Midbrain (tissue), 1 donor: ENCODE results near the gene RNF144B.
"Not testable (repeated sequence)": the region's sequence is repeated elsewhere in the genome, so short reads cannot be mapped to it uniquely, and the experiment has no call there.

Experiments
- DNase-seq: peaks from one replicate; lab custom pipeline; 2025; lab: John Stamatoyannopoulos, UW

The RNF144B gene

DNA sequence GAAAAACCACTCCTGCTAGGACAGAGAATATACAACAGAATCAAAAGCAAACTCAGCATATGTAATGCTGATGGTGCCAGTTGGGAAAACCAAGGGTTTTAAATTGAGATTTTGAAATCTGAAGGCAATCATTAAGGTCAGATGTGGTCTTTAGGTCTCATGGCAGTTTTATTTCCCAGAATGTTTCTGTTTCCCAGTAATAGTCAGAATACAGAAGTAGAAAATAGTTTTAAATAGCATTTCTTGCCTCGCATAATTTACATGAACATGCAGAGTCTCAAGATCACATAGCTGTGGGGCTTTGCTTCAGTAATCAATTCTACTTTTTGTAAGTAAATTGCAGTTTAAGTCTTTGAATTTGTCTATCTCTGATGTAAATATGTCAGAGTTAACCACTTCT lies 58.1 kb downstream of the RNF144B start:
- no peak for DNase-seq

DNA sequence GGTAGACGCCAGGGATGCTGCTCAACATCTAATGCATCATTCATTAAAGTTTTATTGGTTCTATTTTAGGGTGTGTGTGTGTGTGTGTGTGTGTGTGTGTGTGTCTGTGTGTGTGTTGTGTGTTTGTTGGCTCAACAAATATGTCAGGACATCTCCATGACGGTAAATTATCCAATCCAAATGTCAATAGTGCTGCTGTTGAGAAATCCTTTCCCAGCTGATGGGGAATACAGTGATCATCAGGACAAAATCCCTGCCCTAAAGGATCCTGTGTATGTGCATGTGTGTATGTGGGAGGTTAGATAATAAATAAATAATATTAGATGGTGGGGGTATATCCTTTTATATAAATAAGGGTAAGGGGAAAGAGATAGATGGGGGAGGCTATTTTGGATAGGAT lies 59.6 kb downstream of the RNF144B start:
- no peak for DNase-seq

DNA sequence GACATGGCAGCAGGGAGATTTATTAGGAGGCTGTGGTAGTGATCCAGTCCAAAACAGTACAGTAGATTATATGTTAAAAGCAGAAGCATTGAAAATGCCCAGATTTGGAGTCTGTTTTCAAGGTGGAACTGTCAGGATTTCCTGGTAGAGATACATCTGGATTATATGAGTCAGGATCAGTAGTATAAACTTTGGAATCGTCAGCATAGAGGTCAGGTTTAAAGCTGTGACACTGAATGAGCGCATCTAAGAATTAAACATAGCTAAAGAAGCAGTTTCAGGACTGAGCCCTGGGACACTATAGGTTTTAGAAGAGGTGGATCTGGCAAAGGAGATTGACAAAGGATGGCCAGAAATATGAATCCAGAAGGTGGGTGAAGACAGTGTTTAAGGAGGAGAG lies 60.4 kb downstream of the RNF144B start:
- no peak for DNase-seq

DNA sequence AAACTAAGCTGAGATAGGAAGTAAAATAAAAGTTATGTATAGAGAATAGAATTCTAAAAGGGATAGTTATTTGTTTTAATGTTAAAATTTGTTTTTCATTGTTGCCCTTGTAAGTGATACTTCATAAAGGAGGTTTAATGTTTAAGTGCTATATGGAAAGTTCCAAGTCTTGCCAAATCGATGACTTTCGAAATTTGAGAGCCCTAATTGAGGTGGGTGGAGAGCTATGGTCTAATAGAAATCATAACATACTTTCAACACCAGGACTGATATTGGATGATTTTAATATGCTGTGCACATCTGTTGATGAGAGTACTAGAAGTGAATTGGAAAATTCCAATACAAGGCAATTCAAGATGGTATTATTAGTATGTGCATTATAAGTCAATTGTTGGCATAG lies 64.6 kb downstream of the RNF144B start:
- no peak for DNase-seq

DNA sequence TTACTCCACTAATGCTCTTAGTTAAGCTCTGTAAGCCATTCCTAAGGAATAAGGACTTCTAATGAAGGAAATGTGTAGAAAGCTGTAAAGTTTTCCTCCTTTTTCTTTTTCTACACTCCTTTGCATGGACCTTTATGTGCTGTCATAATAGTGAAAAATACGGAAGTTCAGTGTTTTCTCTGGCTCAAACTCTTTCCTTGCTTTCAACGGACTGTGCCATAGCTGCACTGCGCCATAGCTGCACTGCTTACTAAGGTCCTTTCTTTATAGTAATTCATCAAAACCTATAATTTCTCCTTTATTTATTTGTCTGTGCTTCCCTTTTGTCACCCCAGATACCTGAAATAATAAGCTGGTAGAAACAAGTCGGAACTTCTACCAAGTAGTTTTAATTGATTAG lies 67.3 kb downstream of the RNF144B start:
- no peak for DNase-seq

DNA sequence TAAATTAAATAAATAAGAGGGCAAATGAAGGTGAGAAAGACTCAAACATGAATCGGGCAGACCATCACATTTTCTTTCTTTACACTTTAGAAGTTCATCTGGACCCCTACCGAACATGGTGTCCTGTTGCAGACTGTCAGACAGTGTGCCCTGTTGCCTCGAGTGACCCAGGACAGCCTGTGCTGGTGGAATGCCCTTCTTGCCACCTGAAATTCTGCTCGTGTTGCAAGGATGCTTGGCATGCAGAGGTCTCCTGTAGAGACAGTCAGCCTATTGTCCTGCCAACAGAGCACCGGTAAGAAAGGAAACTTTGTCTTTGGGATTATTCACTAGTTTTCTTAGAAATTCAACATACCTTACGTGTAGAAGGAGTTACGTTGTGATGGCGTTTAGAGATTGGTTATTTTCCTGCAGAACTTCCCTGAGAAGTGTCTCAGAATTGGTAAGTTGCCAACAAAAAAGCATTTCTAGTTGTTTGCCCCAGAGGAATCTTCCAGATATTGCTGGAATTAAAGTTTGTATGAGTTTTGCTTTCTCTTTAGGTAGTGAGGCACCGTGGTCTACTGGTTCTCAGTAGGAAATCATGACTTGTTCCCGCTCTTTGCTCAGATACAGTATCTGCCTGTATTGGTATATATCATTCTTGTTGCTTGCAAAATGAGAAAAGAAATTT lies 70.1 kb downstream of the RNF144B start:
- no peak for DNase-seq

DNA sequence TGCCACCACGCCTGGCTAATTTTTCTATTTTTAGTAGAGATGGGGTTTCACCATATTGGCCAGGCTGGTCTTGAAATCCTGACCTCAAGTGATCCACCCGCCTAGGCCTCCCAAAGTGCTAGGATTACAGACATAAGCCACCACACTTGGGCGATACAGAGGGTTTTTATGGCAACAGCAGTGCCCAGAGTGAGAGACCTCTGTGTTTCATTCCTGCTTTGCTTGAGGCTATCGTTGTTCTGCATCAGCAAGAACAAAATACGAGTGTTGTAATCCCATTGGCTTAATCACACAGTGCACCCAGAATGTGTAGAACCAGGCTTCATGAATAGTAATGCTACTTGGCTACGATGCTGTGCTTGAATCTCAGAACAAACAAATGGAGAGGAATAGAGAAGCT lies 70.9 kb downstream of the RNF144B start:
- DNase-seq: not testable (repeated sequence)

DNA sequence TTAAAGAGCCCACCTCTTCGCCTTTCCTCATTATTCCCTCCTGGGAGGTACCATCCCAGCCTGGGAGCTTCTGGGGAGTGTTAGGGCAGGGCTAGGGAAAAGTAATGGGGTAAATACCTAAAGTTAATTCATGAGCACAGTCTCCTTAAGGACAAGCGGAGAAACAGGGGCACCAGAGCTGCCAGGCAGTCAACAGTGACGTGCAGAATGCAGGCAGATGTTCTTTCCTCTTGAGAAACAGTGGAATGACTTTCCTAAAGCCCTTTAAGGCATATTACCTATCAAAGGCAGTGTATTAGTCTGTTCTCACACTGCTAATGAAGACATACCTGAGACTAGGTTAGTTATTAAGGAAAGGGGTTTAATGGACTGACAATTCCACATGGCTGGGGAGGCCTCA lies 76.3 kb downstream of the RNF144B start:
- no peak for DNase-seq

DNA sequence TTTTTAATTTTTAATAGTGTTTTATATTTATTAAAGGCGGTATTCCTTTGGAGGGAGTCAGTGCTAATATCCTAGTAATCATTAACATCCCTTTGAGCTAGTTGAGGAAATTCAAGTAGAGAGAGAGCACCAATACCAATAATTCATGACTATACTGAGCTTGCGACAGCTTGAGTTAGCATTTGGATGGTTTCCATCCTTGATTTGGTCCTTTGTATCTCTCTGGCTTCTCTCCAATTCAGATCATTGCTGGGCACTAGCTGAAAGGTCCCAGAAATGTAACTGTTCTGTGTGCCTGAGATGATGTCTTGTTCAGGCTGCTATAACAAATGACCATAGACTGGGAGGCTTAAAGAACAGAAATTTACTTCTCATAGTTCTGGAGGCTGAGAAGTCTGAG lies 77.0 kb downstream of the RNF144B start:
- DNase-seq: no peak

DNA sequence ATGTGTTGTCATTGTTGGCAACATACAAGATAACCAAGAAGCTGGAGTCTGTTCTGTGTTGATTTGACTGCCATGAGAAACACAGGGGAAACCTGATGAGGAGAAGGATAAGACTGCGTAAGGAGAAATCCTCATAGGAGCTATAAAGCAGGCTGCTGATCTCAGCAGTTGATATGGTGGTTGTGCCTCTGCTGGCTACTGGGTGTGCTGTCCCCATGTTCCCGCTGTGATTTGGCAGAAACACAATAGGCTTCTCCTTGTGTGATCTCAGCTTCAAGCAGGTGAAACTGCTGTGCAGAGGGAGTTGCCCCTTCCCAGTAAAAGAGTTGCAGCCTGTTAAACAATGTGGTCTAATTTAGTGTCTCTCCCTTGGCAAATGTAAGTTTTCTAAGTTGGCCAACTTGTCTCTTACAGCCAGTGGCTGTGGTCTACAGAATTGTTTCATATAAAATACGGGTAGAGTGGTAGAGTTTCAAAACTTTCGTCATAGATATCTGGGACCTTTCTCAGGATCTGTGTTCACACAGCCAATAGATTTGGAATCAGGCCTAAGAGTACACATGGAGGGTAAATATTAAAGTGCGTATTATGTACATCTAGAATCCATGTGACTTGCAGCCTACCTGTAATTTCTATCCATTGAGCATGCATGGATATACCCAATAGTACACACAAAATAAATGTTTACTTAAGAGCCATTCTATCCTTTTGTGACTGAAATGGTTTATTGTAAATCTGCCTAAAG lies 78.4 kb downstream of the RNF144B start:
- no peak for DNase-seq

DNA sequence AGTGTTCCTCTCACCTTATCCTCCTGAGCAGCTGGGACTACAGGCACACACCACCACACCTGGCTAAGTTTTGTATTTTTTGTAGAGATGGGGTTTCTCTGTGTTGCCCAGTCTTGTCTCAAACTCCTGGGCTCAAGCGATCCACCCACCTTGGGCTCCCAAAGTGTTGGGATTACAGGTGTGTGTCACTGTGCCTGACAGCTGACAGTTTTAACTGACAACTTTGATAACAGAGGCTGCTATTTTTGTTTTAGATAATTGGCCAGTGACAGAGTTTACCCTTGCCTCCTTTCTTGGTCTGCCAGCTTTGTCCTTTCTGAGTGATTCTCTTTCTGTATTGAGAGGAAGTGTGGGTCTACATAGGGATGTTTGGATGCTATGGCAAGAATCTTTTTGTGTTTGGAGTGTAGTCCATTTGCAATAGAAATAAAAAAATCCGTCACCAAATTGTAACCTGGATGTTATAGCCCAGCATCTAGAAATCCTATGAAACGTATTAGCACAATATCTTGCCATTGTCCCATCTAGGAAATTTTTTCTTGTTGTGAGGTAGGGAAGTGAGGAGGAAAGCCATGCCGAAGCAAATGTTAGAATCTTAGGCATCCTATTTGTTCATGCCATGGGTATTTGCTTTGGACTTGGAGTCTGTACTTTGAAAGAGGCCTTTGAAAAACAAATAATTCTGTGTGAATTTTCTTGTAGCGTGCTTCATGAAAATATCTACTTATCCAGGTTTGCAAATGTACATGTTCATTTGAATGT lies 80.8 kb downstream of the RNF144B start:
- DNase-seq: no peak

DNA sequence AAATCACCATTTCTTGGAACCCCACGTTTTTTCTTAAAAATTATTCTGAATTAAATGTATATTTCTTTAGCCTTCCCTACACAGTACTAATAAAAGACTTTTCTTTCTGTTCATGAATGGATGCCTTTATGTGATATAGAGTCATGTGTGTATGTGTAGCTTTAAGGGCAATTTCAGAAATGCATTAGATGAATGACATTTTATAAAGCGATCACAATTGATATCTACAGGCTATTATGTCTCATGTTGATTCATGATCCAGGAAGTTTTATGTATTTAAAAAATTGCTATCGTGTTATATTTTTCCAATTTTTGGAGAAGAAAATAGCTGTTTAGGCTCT lies 81.3 kb downstream of the RNF144B start:
- no peak for DNase-seq

DNA sequence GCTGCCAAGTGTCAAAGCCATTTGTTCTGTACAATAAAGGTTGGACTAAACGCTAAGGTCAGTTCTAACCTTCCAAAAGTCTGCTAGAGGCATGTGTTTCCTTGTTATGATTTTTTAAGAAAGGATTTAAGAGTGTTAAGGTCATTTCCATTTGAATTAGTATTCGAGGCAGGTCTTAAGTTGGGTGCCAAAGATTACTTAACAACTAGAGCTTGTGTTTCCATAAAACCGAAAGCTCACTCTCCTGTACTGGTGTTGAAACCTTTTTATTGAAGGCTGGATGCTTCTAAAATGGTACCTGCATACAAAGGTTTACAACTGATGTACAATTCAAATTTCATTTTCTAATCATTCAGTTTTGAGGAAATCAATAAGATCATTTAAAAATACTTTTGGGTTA lies 82.4 kb downstream of the RNF144B start:
- DNase-seq: peak; percentile 18

DNA sequence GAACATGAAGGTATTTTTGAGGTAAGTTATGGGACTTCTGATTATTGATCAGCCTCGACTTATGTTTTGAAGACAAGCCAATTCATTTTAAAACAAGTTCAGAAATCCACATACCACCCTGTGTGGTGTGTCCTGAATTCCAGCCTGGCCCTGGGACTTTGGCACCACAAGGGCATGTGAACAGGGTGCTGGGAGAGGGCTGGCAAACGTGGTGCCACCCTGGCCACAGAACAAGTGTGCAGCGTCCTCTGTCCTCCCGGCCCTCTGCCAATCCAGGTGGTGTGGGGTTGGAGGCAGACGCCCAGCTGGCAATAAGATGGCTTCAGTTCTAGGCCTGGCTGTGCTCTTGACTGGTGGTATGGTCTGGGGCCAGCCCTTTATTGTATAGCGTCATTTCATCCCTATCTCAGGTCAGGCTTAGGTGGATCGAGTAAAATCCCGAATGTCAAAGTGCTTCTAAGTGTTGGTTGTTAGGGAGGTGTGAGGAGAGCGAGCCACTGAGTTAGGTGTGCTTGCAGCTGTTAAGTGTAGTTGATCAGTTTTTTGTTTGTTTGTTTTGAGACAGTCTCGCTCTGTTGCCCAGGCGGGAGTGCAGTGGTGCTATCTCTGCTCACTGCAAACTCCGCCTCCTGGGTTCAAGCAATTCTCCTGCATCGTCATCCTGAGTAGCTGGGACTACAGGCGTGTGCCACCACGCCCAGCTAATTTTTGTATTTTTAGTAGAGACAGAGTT lies 84.2 kb downstream of the RNF144B start:
- DNase-seq: no peak

DNA sequence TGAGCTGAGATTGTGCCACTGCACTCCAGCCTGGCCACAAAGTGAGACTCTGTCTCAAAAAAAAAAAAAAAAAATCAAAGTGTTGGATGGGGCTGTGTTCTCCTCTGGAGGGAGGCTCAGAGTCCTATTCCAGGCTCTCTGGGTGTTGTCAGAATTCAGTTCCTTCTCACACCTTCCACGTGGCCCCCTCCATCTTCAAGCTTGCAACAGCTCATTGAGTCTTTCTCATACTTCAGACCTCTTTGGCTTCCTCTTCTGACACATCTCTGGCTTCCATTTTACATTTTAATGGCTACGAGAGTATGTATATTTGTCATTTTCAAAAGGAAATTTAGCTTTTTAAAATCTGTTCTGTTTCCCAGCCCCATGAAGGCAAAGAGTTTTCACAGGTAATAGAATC lies 85.8 kb downstream of the RNF144B start:
- no peak for DNase-seq

DNA sequence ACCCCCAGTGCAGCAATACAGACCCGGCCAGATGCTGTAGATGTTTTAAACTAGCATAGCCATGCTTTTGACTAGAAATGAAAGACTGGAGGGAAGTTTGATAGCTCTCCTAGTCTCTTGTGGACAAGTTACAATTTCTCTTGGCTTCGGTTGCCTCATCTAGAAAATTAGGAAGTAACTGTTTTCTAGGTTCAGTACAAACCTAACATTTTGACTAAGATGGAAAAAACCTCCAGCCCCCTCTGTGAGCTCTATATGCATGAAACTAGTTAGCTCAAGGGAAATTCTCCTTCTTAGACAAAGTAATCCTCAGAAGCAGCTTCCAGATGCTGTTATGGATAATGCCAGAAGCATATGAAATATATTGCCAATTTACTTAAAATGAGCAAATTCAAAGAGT lies 86.6 kb downstream of the RNF144B start:
- no peak for DNase-seq

DNA sequence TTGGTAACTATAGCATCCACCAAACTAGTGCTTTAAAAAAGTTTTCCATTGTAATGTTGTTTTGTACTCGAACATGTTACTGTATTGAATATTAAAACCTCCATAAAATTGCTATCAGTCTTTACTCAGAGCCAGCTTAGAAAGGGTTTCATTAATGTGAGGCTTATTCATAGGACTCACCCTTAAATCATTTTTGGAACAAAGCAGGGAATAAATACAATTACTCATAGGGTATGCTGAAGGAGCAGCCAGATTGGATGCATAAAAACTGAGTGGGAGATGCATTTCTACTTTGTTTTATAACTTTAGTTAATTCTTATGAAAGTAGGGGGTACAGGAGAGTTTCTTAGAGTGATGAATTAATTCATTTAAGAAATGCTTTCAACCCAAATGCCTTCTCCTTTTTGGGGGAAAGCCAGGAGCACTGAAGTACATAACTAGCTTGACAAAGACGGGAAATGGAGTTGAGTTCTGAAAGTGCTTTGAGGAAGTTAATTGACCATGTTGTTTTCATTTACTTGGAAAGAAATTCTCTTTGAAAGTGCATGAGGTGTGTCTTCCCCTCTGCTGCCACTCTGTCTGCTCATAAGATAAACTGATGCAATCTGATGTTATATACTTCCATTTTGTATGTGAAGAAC lies 90.3 kb downstream of the RNF144B start:
- peak; percentile 37 for DNase-seq

DNA sequence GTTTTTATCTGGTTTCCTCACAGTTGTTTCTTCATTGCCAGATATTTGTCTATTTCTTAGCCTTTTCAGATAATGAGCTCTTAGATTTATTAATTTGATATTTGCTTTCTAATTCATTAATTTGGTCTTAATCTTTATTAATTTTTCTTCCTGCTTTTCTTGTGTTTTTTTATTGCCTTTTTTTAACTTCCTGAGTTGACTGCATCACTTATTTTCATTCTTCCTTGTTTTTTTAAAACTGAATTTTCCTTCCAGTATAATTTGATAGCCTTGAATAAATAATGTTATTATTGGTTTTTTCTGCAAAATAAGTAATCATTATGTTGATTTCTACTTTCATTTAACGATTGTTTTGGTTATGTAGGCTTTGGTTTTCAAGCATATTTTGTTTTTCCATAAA lies 91.5 kb downstream of the RNF144B start:
- DNase-seq: no peak

DNA sequence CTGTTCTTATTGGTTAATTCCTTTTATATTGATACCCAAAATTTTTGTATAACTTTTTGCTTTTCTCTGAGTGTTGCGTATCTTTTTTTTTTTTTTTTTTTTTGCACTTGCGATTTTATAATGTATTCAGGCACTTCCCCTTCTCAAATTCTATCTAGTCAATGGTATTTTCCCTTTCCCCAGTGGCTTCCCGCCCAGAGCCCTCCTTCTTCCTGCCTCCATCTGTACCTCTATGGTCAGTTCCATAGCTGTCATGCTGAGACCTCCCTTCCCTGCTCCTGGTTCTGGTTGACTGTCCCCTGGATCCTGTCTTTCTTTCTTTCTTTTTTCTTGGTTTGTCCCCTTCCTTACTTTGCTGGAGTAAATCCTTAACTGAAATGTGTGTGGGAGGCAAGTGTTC lies 94.7 kb downstream of the RNF144B start:
- no peak for DNase-seq

DNA sequence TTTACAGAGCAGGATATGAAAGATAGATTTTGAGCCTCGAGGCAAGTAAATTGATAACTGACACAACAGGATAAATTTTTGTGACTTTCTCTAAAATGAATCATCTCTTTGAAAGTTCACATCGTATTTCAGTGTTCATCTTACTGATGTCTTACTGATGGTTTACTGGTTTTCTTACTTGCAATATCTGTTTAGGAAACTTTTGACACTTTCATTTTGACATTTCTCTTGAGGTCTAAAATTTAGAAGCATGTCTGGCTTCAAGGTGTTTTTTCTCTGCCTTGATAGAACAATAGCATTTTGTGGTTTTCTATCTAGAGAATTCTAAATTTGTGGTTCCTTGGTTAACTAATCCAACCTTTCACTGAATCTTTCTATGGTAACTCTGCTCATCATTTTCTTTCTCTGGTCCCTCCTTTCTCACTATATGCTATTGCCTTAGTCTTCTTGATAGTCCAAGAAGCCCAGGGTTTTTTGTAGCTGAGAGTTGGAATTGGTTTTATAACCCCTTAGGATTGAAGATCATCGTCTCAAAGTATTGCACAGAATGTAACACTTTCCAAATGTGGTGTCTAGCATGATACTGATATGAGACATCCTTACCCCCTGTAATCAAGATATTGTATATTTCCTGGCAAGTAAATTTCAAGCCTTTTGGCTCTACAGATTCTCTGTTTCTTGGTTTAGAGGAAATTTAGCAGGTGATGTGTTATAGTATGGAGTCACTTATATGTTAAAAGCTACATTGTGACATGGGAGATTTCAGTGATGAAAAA lies 98.7 kb downstream of the RNF144B start:
- DNase-seq: no peak

DNA sequence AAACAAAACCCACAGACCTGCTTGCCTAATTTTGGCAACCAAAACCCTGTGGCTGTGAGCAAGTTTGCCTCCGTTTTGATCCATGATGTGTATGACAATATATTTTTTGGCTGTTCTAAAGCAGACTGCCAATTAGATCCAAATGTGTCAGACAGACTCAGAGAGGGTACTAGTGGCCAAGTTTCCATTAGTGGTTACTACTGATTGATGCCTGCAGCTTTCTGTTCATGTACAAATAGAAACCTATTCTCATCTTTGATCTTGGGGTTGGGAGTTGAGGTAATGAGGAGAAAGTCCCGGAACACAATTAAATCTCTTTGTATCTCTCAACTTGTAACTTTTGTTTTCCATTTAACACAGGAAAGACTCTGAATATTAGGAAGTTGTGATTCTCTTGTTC lies 100.9 kb downstream of the RNF144B start:
- DNase-seq: no peak
